Lower leg skin (tissue), 3 donors: Measurements from ENCODE around the gene DCLK3.

Experiments used
- CTCF ChIP-seq, 3 donors: fragments of 450-650 bp; IDR thresholded peaks; one replicate each; pipeline ENCODE4 v1.5.1; 2016; ENCODE audit warnings: antibody characterized with exemption in 3 of 3, mild to moderate bottlenecking in 3 of 3, moderate library complexity in 2 of 3
- POLR2A ChIP-seq, 2 donors: fragments of 450-650 bp; IDR thresholded peaks; one replicate each; pipeline ENCODE4 v1.6.1; 2016 to 2017; ENCODE audit warnings: antibody characterized with exemption in 2 of 2, mild to moderate bottlenecking in 1 of 2, moderate library complexity in 1 of 2

DNA sequence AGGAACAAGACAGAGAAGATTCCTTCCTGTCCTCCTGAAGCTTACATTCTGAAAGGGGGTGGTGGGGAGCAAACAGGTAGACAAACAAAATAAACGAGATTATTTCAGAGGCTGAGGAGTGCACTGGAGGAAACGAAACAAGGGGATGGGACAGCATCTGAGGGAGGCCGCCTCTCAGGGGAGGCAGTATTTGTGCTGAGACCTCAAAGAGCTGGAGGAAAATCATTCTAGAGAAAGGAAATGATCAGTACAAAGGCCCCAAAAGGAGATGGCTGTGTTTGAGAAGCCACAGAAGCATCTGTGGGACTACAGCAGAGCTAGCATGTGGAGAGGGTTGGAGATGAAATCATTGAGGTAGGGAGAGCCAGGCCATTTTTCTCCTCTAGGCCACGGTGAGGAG is 55.1 kb downstream of the DCLK3 start:
- TF ChIP-seq CTCF (IDR thresholded peaks at IDR 0.05) (no peak), POLR2A (IDR thresholded peaks at IDR 0.05) (no peak)
